Colonic mucosa (tissue), 4 donors: ENCODE results near the gene SACS. TPM values are rescaled to one million over a fixed set of nuclear protein-coding genes. Genes with fewer than 3 reads are reported as not detected.

Source experiments
- DNase-seq: peaks from one replicate; pipeline ENCODE4 v3.0.0-alpha.2; 2020
- H3K27ac ChIP-seq: fragments of 200-600 bp; one replicate; pipeline ENCODE4 v1.8.0; 2021
- H3K27me3 ChIP-seq: fragments of 200-600 bp; one replicate; pipeline ENCODE4 v1.8.0; 2021
- H3K36me3 ChIP-seq: fragments of 200-600 bp; one replicate; pipeline ENCODE4 v1.8.0; 2021
- H3K4me1 ChIP-seq: fragments of 200-600 bp; one replicate; pipeline ENCODE4 v1.8.0; 2021; ENCODE audit warnings: mild to moderate bottlenecking
- H3K4me3 ChIP-seq: fragments of 200-600 bp; one replicate; pipeline ENCODE4 v1.8.0; 2021
- H3K9ac ChIP-seq, 2 donors: one replicate each; pipeline ENCODE4 v1.7.0; 2013; ENCODE audit warnings: control low read depth in 2 of 2, low read depth in 2 of 2, low read length in 2 of 2
- H3K9me3 ChIP-seq: fragments of 200-600 bp; one replicate; pipeline ENCODE4 v1.8.0; 2021
- intact Hi-C: fragments of 100-400 bp; cut with DNase I; formaldehyde crosslinking; loops from one replicate; pipeline ENCODE4 v1.14.1; 2022
- total RNA-seq, 2 donors: library from RNA; stranded (reverse); fragmentation: NEBNext Ultra II Directional in 1 of 2; extraction: Animal tissue kit (Norgen Biotek cat#: 25700) in 1 of 2; gene quantifications; one replicate each; pipeline ENCODE4 v1.2.1, GENCODE V29; 2021
- TF ChIP-seq, protein P1 (sequence below): fragments of 200-600 bp; IDR thresholded peaks from one replicate; pipeline ENCODE4 v1.8.0; 2022; ENCODE audit warnings: antibody characterized with exemption, mild to moderate bottlenecking
- donor health status: healthy.
- donor health status: DM: no; HTN: no; CAD: no.
- donor health status: DM: no; HTN: no; CAD: no.

The SACS gene
- total RNA-seq, 2 donors from 2014 or later: 4.9 to 5.4 TPM

DNA sequence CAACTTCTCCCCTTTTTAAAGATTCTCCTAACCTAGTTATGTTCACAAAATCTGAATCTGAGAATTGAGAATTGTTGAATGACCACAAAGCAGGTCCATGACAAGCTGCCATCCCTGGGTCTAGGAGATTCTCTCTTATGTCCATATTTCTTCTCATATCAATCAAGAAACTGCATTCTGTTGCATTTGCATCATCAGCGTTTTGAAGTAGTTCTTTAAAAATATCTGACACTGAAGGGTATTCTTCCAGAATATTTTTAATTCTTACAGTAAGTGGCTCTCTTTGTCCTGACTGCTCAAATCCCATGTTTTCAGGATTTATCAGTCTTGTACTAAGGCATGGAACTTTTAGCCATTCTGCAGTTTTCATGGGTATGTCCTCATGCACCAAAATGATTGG is 94.3 kb downstream of the SACS start:
- TF ChIP-seq, protein P1, sequence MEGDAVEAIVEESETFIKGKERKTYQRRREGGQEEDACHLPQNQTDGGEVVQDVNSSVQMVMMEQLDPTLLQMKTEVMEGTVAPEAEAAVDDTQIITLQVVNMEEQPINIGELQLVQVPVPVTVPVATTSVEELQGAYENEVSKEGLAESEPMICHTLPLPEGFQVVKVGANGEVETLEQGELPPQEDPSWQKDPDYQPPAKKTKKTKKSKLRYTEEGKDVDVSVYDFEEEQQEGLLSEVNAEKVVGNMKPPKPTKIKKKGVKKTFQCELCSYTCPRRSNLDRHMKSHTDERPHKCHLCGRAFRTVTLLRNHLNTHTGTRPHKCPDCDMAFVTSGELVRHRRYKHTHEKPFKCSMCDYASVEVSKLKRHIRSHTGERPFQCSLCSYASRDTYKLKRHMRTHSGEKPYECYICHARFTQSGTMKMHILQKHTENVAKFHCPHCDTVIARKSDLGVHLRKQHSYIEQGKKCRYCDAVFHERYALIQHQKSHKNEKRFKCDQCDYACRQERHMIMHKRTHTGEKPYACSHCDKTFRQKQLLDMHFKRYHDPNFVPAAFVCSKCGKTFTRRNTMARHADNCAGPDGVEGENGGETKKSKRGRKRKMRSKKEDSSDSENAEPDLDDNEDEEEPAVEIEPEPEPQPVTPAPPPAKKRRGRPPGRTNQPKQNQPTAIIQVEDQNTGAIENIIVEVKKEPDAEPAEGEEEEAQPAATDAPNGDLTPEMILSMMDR: no peak

DNA sequence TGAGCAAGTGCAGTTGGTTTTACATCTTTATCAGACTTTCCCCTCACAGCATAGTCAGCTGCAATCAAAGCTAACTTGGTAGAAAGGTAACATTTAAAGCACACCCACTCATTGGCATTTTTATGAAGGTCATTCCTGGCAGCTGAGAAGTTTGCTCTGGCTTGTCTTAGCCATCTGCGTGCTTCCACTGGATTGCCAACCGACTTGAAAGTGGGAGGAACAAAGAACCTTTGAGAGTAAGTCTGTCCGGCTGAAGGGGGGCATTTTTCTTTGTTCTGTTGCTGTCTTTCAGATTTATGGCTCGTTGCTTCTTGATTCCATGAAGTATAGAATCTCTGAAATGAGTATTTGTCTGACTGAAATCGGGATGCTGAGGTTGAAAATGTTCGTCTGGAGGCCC is 103.1 kb downstream of the SACS start:
- Histone ChIP-seq H3K36me3 (no peaks in the 10 kb centered on the region), H3K4me1 (no peaks in the 10 kb centered on the region), H3K4me3 (no peak overlapping the region), H3K9me3 (no peaks in the 10 kb centered on the region), H3K9ac (no peak overlapping the region), H3K27ac (no peak overlapping the region), H3K27me3 (no peaks in the 10 kb centered on the region)
- TF ChIP-seq, protein P1: no peak
- no peak for DNase-seq
- intact Hi-C loops: no loop called here

More for the DNA sequence above, 94.3 kb downstream of the SACS start:
- intact Hi-C loops: no loop called here
- H3K4me3 ChIP-seq: no peak overlapping the region
- no peaks in the 10 kb centered on the region for H3K36me3 ChIP-seq
- H3K4me1 ChIP-seq: no peaks in the 10 kb centered on the region
- DNase-seq: no peak
- no peaks in the 10 kb centered on the region for H3K9me3 ChIP-seq
- no peaks in the 10 kb centered on the region for H3K27me3 ChIP-seq
- H3K9ac ChIP-seq: no peak overlapping the region
- no peak overlapping the region for H3K27ac ChIP-seq

DNA sequence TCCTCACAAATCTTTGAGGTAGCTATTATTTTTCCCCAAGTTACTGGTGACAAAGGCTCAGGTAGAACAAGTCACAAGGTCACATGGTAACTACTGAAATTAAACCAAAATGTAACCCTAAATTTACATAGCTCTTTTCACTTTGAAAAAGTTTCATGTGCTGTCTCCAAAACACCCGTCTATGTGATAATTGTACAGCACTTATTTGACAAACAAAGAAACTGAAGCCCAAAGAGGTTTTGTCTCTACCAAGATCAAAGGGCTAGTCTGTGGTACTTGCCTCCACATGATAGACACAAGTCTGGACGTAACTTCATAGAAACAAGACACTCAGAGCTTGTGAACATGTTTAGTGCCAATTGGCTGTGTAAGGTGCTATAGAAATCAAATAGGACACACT is 108.3 kb downstream of the SACS start:
- DNase-seq: no peak

DNA sequence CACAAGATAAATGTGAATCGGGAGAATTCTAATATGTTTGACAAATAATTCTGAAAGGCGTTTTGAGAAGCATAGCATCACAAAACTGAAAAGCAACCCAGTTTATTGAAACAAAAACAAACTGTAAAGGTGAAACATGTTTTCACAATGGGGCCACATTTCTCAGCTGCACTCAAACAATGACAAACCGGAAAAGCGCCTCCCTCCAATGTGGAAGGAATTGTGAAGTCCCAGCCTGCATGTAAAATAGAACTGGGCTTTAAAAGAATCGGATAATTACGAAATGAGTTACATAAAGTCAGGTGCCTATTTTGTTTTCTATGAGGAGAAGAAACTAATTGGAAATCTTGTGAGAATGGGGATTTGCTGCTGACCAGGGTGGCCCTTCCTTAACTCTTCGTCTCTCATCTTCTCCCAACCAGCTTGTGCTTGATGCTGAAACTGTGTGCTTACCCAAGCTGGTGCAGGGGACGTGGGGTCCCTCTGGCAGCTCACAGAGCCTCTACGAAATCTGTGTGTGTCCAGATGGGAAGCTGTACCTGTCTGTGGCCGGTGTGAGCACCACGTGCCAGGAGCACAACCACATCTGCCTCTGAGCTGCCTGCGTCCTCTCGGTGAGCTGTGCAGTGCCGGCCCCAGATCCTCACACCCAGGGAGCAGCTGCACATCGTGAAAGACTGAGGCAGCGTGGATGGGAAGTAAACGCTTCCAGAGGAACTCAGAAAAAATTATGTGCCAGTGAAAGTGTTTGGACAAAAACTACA is 109.4 kb downstream of the SACS start:
- TF ChIP-seq, protein P1: no peak
- Histone ChIP-seq H3K27ac (no peak overlapping the region), H3K4me3 (no peak overlapping the region)

More for the DNA sequence above, 108.3 kb downstream of the SACS start:
- intact Hi-C loops: no loop called here
- no peaks in the 10 kb centered on the region for H3K27me3 ChIP-seq
- H3K4me3 ChIP-seq: no peak overlapping the region
- TF ChIP-seq, protein P1: no peak
- H3K9ac ChIP-seq: no peak overlapping the region
- no peaks in the 10 kb centered on the region for H3K4me1 ChIP-seq
- H3K36me3 ChIP-seq: no peaks in the 10 kb centered on the region
- no peaks in the 10 kb centered on the region for H3K9me3 ChIP-seq
- H3K27ac ChIP-seq: no peak overlapping the region

DNA sequence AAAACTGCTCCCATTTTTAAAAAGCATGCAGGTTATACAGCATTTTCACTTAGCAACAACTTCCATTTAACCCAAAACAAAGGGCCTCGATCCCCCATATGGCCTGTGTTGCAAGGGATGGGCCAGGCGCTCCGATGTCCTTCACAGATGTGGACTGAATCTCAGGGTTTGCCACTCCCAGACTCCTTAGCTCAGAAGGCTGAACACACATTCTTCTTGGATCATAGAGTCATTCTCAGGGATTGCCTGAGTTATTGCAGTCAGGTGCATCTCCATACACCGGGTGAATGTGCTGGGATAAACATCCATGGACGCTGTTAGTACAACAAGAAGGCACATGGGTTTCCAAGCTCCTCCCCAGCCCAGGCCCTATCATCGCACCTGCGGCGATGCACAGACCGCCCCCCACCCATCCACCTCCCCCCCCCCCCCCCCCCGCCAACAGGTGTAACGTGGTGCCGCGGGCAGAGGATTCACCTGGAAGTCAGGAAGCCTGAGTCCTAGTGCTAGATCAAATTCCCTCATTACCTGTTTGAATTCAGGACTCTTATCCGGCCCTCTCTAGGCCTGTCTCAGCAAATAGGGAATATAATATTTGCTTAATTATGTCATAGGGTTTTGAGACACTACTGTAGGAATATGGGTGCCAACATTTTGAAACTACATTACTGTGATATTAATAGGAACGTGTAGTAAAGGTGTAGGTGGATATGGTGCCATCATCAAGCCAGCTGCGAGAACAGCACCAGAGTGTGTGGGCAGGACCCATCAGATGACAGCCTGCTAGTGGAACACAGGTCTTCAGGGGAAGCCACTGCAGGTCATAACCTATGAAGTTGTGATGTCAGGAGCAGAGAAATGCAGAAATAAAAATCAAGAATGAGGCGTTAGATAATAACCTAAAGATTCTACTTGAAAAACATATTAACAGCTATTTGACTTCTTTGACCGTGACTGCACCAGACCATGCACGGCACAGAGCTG is 110.9 kb downstream of the SACS start:
- H3K27ac ChIP-seq: no peak overlapping the region

More for the DNA sequence above, 109.4 kb downstream of the SACS start:
- no peaks in the 10 kb centered on the region for H3K36me3 ChIP-seq
- no peak overlapping the region for H3K9ac ChIP-seq
- no peaks in the 10 kb centered on the region for H3K27me3 ChIP-seq
- intact Hi-C loops: no loop called here
- no peaks in the 10 kb centered on the region for H3K4me1 ChIP-seq
- DNase-seq: no peak
- H3K9me3 ChIP-seq: no peaks in the 10 kb centered on the region

More for the DNA sequence above, 110.9 kb downstream of the SACS start:
- H3K4me1 ChIP-seq: no peaks in the 10 kb centered on the region
- TF ChIP-seq, protein P1: no peak
- no peaks in the 10 kb centered on the region for H3K36me3 ChIP-seq
- no peak for DNase-seq
- H3K27me3 ChIP-seq: no peaks in the 10 kb centered on the region
- H3K4me3 ChIP-seq: no peak overlapping the region
- intact Hi-C loops: no loop called here
- H3K9me3 ChIP-seq: no peaks in the 10 kb centered on the region
- no peak overlapping the region for H3K9ac ChIP-seq
